Measurements from ENCODE around the gene MAPRE3. TPM values are rescaled to one million over a fixed set of nuclear protein-coding genes. Genes with fewer than 3 reads are reported as not detected.
A peak's percentile ranks its signal among the peaks of the same experiment; 100 is the strongest.

Gene MAPRE3
- total RNA-seq, 1 donor from 2014 or later: 5.4 TPM

- DNase-seq (ENCODE audit: extremely low read depth, low read depth, low spot score): no peak
These were observed 62.9 kb downstream of the MAPRE3 start for GRCh38 chr2:27033253-27033852.

DNA sequence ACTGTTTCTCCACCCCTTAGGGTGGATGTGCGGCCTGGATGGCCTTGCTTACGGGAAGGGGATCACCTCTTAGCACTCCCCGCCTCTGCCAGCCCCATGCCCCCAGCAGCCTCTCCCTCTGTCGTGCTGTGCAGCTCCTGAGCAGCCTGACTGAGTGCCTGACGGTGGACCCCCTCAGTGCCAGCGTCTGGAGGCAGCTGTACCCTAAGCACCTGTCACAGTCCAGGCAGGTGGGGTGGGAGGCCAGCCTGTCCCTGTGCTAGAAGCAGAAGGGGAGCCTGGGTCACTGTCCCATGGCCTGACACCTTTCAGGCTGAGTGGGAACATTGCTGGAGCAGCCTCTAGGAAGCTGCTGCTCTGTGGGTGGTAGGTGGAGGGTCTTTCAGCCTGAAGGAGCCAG lies 67.6 kb downstream of the MAPRE3 start:
- DNase-seq (ENCODE audit: extremely low read depth, low read depth, low spot score): no peak

GRCh38 chr2:27038631-27039339 lies 68.3 kb downstream of the MAPRE3 start:
- no peak for DNase-seq (ENCODE audit: extremely low read depth, low read depth, low spot score)

DNA sequence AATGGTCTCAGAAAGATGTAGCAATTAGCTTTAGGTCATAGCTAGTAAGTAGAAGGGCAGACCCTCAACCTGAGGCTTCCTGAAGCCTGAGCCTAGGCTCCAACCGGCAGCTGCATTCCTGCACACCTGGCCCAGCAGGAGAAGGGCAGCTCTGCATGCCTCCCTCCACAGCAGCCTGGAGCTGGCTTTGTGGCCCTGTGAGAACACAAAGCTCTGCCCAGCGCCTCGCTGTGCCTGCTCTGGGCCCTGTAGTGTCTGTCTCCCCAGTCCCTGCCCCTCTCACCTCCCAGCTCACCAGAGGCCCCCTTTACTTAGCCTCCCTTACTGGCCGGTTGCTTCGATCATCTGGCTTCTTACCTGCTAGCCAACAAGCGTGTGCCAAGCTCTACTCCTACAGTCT lies 69.0 kb downstream of the MAPRE3 start:
- DNase-seq (ENCODE audit: extremely low read depth, low read depth, low spot score): no peak

- no peak for DNase-seq (ENCODE audit: extremely low read depth, low read depth, low spot score)
These were observed 69.4 kb downstream of the MAPRE3 start for GRCh38 chr2:27039871-27040270.

GRCh38 chr2:27040282-27040681 lies 69.8 kb downstream of the MAPRE3 start:
- DNase-seq (ENCODE audit: extremely low read depth, low read depth, low spot score): no peak

DNA sequence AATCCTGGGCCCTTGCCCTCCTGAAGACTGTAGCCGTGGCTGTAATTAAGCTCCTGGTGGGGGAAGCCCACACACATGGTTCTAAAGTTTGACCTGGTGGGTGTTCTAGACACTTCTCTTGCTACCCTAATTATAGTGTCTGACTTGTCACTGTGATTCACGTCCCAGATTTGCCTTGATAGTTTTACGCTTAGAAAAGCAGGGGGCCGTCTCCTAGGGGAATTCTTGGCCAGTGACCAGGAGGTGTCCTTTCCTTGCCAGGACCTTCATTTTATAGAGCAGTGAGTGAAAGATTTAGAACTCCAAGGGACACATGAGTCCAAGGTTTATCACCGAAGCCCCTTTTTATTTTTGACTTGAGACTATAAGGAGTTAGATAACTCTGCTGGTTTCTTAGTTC lies 71.3 kb downstream of the MAPRE3 start:
- no peak for DNase-seq (ENCODE audit: extremely low read depth, low read depth, low spot score)

- DNase-seq (ENCODE audit: extremely low read depth, low read depth, low spot score): no peak
These were observed 71.8 kb downstream of the MAPRE3 start for GRCh38 chr2:27042159-27042661.

DNA sequence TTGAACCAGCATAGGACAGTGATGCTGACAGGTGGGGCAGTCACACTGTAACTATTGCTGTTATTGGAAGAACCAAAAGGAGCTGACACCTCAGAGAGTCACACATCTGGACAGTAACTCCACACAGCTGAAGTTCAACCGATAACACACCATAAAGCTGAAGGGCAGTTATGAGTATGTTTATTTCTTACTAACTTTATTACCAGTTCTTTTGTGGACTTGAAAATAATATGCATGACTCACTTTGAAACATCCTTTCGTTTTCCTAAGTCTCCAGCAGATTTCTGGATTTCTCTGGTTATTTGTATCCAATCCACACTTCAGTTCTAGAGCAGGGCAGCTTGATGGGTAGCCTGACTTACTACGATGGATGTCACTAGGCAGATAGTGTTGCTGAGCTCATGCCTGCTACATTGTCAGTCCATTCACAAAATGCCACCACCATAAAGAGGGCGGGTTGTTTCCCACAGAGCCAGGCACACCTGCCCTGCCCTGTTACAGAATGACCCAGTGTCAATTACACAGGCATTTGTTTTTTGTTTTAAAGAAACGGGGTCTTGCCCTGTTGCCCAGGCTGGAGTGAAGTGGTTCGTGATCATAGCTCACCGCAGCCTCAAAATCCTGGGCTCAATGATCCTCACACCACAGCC lies 72.7 kb downstream of the MAPRE3 start:
- DNase-seq (ENCODE audit: extremely low read depth, low read depth, low spot score): no peak

DNA sequence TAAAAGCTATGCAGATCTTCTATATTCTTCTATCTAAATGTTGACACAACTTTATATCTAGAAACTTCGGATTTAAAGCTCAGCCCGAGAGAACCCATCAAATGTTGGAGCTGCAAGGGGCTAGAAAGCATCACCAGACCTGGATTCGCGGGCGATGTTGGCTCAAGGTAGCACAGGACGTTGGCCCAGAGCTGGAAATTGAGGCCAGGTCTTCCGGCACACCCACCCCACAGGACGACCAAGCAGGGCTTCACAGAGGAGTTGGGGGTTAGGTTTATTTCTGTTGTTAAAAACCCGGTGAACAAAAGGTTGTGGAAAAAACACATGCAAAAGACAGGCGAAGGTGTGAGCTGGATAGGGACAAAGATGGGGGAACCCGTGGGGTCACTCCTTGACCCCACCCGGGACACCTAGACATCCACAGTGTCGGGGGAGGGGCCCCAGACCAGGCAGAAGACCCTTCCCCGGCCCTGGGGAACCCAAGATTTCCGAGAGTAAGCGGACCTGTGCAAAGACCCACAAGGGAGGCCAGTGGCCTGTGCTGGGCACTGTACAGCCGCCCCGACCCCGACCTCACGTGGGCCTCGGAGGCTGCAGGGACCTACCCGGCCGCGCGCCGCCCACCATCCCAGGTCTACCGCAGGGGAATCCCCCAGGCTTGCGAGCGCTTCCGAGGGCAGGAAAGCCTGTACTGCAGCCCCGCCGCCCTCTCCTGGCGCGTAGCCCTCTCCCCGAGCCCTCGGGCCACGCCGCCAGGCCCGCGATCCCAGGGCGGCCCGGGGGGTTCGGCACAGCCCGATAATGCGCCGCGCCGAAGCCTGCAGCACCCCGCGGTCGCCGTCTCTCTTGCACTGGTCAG lies 79.2 kb downstream of the MAPRE3 start:
- DNase-seq (ENCODE audit: extremely low read depth, low read depth, low spot score): no peak

- DNase-seq (ENCODE audit: extremely low read depth, low read depth, low spot score): no peak
These were observed 80.0 kb downstream of the MAPRE3 start for GRCh38 chr2:27050281-27050995.

DNA sequence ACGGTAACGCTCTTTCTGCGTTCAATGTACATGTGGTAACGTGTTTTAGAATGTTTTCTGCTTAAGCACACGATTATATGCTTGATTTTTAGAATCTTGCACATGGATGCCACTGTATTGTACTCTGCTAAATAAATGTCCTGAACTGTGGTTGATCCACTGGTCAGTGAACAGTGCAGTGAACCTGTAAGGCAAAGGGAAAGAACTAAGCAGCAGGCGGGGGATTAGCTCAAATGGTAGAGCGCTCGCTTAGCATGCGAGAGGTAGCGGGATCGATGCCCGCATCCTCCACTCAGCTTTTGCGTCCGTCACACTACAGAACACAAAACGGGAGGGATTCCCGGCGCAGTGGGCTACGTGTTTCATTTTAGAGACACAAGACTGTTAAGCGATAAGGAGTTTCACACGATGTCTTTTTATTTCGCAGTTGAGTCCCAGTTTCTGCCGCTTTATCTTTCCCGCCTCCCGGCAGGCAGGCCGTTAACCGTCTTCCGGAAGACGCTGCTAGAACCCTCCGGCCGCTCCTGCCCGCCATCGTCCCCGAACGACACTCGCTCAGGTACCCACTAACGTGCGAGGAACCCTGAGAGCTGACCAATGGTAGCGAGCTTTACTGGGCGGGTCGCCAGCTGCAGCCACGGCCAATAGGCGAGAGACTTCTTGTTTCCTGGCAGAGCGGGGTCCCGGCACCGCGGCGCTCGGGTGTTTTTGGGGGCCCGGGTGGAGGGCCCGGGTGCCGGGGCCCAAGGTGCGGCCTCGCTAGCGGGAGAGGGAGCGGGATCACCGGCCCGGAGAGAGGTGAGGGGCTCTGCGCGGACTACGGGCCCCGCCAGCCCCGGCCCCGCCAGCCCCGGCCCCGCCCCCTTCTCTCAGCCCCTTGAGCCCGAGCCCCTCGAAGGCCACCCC lies 80.8 kb downstream of the MAPRE3 start, which contains the start of gene AGBL5:
TSS of gene AGBL5 (plus strand) at position 673 of the 906 bp plus-strand sequence. CDS start 1,291 bp downstream, outside the sequence.
- peak; percentile 86 for DNase-seq (ENCODE audit: extremely low read depth, low read depth, low spot score)

DNA sequence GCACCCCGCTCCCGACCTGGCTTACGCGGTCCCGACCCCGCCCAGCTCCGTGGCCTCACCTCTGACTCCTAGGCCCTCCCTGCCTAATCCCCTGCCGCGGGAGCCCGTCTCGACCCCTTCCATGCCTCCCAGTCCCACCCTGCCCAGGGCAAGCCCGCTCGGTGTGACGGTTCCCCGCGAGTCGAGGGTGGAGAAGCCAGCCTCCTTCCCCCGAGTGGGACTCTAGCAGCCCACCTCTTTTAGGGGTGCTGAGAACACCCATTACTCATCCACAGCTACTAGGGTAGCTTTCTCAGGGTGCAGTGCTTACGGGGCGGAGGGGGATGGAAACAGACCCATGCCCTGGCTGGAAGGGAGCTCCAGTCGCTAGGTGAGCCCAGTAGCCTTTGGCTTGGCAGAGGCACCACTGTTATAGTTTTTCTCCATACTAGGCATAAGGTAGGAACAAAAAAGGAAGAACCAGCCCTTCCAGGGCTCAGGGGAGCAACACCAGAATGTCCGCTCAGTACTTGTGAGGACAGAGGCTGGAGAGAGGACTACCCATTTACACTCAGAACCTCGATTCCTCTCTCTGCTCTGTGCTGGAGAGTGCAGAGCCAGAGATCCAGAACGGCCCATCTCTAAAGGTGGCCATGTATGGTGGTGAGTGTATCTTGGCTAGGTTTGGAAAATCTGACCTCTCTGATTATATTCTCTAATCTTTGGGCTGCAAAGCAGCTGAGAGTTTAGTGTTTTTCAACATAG lies 81.6 kb downstream of the MAPRE3 start:
- no peak for DNase-seq (ENCODE audit: extremely low read depth, low read depth, low spot score)

- no peak for DNase-seq (ENCODE audit: extremely low read depth, low read depth, low spot score)
These were observed 82.9 kb downstream of the MAPRE3 start for GRCh38 chr2:27053321-27053720.

DNA sequence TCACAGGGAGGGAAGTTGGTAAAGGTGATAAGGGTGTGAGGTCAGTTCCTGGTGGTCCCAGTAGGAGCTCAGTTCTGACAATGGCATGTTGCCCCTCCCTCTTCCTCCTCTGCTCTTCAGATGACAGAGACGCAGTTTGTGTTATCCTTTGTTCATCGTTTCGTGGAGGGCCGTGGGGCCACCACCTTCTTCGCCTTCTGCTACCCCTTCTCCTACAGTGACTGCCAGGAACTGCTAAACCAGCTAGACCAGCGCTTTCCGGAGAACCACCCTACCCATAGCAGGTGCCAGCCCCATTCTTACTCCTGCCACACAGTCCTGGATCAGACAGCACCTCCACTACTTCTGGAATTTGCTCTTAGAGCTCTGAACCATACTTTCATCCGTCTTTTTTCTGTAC lies 83.3 kb downstream of the MAPRE3 start:
- DNase-seq (ENCODE audit: extremely low read depth, low read depth, low spot score): no peak

DNA sequence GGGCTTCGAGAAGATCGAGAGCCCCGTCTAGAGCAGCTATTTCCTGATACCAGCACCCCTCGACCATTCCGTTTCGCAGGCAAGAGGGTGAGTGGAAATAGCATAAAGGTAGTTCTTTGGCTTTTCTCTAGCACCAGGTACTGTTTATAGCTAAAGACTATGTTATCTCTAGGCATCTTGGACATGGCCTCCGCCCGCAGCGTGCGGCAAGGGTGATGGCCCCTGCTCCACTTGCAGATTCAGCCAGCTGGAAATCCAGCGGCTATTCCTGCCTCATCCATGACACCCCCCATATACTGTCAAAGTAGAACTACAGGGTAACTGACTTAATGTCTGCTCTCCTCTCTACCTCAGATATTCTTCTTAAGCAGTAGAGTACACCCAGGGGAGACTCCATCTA lies 84.3 kb downstream of the MAPRE3 start:
- DNase-seq (ENCODE audit: extremely low read depth, low read depth, low spot score): no peak

GRCh38 chr2:27057184-27057583 lies 86.7 kb downstream of the MAPRE3 start:
- DNase-seq (ENCODE audit: extremely low read depth, low read depth, low spot score): no peak

GRCh38 chr2:27058210-27058609 lies 87.8 kb downstream of the MAPRE3 start:
- no peak for DNase-seq (ENCODE audit: extremely low read depth, low read depth, low spot score)
